GM18502 (cell line): ENCODE results near the gene TH.
"Not testable (repeated sequence)": the region's sequence is repeated elsewhere in the genome, so short reads cannot be mapped to it uniquely, and the experiment has no call there.

ENCODE experiments used
- ATAC-seq: cut with Tn5 transposase; IDR thresholded peaks from one replicate; pipeline ENCODE4 v1.9.1; 2021; ENCODE audit warnings: mild to moderate bottlenecking; ENCODE audit not compliant: unreplicated experiment, poor library complexity

The TH gene

GRCh38 chr11:2180789-2181370 is 9.3 kb upstream of the TH start:
- no peak for ATAC-seq

GRCh38 chr11:2180347-2180746 is 8.7 kb upstream of the TH start:
- ATAC-seq: no peak

- ATAC-seq: no peak
Observed at GRCh38 chr11:2179516-2179915, 7.9 kb upstream of the TH start.

DNA sequence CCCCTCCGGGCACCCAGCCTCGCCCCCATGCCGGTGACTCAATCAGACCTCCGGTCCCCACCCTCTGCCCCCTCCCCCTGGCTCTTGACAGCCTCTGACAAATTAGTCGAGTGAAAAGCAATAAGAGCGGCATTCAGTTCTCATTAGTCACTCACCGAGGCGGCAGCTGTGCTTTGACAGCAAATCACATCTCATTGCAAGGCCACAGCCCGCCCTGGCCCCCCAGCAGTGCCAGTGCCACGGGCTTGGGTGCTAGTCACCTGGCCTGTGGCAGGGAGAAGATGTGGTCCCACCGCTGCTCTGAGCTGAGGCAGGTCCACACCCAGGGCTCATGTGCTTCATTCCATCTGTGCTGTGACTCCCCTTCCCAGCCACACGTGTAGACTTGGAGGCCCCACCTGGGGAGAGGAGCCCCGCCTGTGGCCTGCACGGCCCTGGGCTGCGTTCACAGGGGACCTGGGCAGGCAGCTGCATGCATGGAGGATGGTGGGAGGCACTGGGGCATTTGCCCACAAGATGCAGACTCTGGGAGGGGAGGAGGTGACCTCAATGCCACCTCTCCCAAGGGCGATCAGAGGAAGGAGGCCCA is 7.4 kb upstream of the TH start:
- ATAC-seq: no peak

GRCh38 chr11:2178055-2178773 is 6.6 kb upstream of the TH start:
- ATAC-seq: not testable (repeated sequence)

DNA sequence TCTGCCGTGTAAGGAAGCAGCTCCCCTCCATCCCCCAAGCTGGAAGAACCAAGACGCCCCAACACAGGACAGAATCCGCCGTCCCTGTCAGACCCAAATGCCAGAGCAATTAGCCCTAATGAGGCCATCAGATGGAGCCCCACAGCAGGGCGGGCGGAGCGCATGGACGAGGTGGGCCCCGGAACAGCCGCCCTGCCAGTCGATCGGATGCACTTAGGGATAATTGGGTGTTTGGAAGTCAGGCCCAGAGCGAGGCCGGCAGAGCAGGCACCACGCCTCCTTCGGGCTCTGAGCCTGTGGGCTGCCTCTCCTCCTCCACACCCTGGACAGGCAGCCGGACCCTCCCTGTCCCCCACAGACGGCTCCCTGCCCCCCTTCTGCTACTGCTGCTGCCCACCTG is 5.5 kb upstream of the TH start:
- ATAC-seq: no peak

DNA sequence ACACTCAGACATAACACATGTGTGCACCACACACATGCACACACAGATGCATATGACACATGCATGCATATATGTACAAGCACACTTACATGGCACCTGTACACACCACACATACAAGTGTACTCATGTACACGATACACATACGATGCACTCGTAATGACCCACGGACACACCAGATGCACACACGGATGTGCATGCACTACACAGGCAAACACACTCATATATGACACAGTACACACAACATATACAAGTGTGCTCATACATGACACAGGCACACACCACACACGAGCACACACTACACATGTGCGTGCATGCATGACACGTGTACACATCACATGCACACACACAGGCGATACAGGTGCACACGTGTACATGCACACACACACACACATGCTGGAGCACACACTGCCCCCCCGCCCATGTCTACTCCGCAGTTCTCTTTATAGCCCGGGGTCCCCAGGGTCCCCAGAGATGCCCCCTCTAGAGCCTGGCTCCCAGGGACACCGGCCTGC is 4.8 kb upstream of the TH start:
- ATAC-seq: no peak

DNA sequence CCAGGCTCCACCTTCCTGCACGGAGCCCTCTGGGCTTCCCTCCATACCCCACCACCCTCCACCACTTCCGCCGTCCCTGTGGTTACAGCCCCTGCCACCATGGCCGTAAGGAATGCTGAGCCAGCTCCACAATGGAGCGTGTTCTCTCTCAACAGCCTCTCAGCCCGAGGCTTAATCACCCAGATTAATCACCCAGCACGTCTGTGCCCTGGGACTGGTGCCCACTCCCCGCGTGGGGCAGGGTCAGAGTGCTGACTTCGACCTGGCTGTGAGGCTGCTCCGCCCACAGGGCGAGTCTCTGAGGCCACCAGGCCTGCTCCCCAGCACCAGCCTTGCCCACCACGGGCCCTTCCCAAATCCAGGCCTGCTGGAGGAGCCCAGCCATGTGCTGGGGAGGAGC is 4.0 kb upstream of the TH start:
- no peak for ATAC-seq

DNA sequence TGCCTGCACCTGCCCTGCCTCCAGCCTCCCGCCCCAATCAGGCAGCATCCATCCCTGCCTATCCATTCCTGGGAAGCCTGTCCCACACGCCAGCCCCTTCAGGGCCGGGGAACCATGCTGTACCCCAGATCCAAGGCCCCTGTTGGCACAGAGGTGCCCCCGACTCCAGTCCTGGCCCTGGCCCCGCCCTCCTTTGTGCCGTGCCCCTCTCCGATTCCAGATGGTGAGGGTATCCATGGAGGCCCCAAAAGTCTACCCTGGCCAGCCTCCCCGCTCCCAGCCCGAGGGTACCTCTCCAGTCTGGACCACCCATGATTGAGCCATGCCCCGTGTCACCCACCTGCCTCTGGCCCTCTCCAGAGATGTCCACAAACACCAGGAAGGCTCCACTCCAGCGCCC is 2.7 kb upstream of the TH start:
- no peak for ATAC-seq

GRCh38 chr11:2173761-2174160 is 2.1 kb upstream of the TH start:
- no peak for ATAC-seq

DNA sequence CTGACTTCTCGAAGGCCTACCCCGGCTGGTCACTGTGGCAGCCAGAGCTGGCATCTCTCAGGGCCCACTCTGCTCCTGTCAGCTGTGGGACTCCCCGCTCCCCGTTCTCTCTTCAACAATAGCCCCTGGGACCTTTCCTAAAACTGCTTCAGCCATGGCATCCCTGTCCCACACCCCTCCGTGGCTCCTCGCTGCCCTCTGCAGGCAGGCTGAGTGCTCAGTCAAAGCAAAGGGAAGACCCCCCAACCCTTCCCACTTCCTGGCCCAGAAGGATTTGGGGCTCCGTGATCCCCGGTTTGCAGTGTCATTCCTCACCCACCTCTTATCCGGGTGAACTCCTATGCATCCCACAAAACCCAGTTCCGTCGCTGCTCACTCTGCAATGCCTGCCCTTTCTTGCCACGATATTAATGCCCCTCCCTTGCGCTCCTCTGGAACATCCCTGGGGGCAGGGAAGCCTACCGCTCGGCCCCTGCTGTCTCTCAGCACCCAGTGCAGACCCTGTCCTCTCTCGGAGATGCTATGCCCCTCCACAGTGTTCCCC is 1.6 kb upstream of the TH start:
- ATAC-seq: no peak

GRCh38 chr11:2172676-2173075 is 1.1 kb upstream of the TH start:
- ATAC-seq: no peak

DNA sequence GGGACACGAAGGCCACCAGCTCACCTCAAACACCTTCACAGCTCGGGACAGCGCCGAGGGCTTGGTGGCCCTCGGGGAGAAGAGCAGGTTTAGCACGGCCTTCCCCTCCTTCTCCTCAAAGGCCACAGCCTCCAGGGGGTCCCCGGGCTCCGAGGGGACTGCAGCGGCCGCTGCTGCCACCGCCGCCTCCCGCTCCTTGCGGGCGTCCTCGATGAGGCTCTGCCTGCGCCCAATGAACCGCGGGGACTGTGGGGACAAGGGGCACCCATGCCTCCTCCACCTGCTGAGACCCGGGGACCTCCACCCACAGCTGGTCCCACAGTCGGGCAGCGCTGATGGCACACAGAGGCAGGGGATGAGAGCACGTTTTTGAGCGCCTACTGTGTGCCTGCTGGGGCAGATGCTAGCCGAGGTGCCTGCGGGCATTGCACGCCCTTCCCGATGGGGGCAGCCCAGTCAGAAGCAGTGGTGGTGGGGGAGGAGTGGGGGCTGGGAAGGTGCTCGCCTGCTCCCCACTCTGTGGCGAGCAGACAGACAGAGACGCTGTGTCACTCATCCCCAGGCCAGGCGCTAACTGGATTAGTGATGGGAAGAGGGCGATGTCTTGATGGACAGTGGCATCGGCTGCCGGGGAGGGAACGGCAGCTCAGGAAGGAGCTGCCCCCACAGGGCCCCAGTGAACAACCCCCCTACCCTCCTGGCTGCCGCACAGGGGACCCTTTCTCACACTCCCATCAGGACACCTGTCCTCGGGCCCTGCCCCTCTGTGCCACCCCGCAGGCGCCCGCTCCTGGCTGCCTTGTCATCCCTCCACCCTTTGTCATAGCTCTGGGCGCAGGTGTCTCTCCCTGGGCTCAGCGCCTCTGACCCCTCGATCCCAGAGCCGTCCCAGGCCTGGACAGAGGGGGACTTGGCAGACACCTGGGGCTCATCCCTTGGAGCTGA is 1.7 kb downstream of the TH start:
- no peak for ATAC-seq

GRCh38 chr11:2169005-2169378 is 2.6 kb downstream of the TH start:
- no peak for ATAC-seq

- ATAC-seq: no peak
Observed at GRCh38 chr11:2168286-2169004, 3.2 kb downstream of the TH start.

DNA sequence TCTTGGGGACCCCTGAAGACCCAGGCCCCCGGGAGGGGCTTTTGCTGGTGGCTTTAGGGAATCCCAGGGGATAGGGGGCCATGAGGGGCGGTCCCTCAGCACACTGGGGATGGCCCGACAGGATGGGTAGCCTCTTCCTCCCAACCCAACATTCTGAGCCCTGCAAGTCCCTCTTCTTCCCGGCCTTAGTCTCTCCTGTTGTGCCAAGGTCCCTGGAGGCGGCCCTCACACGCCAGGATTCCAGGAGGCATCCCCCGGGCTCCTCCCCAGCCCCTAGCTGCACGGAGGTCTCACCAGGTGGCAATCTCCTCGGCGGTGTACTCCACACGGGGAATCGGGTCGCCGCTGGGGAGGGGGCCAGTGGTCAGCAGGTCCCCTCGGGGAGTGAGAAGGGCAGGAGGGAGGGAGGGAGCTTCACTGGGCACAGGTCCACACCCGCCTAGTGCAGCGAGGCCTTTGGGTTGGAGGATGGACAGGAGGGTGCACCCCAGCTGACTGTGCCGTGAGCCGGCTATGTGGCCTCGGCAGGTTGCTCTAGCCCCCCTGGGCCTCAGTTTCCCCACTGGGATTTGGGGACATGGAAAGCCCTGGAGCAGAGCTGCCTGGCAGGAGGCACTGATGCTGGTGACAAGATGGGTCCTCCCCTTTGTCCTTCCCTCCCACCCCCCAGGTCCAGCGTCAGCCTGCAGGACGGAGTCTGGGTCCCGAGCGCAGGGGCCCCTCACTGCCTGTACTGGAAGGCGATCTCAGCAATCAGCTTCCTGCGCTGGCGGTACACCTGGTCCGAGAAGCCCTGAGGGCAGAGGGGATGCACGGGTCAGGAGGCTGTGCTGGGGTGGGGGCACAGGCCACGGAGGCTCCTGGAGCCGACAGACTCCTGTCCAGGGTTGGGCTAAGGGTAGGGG is 4.2 kb downstream of the TH start:
- no peak for ATAC-seq

- ATAC-seq: no peak
Observed at GRCh38 chr11:2166091-2166851, 5.3 kb downstream of the TH start.

- ATAC-seq: no peak
Observed at GRCh38 chr11:2165571-2165970, 6.0 kb downstream of the TH start.
